Adrenal gland (tissue), 12 donors: ENCODE measurements around the gene FGD3. TPM values are rescaled to one million over a fixed set of nuclear protein-coding genes. Genes with fewer than 3 reads are reported as not detected.

Experiments used
- DNase-seq, 7 donors: peaks; one replicate each; pipeline ENCODE4 v3.0.0-alpha.2; 2019 to 2020
- H3K27ac ChIP-seq, 5 donors: fragments of 200-600 bp; sonication (generic) in 4 of 5; 1 replicate in 3 of 5; 2 replicates in 2 of 5; pipeline versions ENCODE4 v1.5.1 to v1.8.0; 2016 to 2020; ENCODE audit warnings: mild to moderate bottlenecking in 1 of 5
- H3K27me3 ChIP-seq: fragments of 200-600 bp; 2 replicates; pipeline ENCODE4 v1.8.0; 2021
- H3K36me3 ChIP-seq, 2 donors: fragments of 200-600 bp; replicated peaks in 1 of 2; 1 replicate in 1 of 2; 2 replicates in 1 of 2; pipeline versions ENCODE4 v1.5.1 to v1.8.0; 2018 to 2022
- H3K4me1 ChIP-seq, 2 donors: fragments of 200-600 bp; replicated peaks in 1 of 2; 1 replicate in 1 of 2; 2 replicates in 1 of 2; pipeline versions ENCODE4 v1.5.1 to v1.8.0; 2018 to 2021
- H3K4me3 ChIP-seq, 4 donors: fragments of 200-600 bp; sonication (generic) in 3 of 4; one replicate each; pipeline ENCODE4 v1.5.1; 2016 to 2018
- H3K9me3 ChIP-seq, 3 donors: fragments of 200-600 bp; sonication (generic) in 1 of 3; replicated peaks in 1 of 3; 1 replicate in 2 of 3; 2 replicates in 1 of 3; pipeline versions ENCODE4 v1.5.1 to v1.8.0; 2016 to 2021
- POLR2A ChIP-seq, 2 donors: fragments of 450-650 bp; IDR thresholded peaks; one replicate each; pipeline ENCODE4 v1.6.1; 2017; ENCODE audit warnings: antibody characterized with exemption in 2 of 2, mild to moderate bottlenecking in 2 of 2, moderate library complexity in 1 of 2
- WGBS, 4 donors: extraction: QIAGEN DNeasy Blood & Tissue Kit in 2 of 4; methylation state at CpG; one replicate each; pipeline versions ENCODE4 v1.1.5 to v1.1.7; 2013 to 2017; 5-methylcytosine and 5-hydroxymethylcytosine counted together
- intact Hi-C, 2 donors: fragments of 100-400 bp; cut with DNase I; formaldehyde crosslinking; loops; one replicate each; pipeline versions ENCODE4 v1.14.1 to v1.15.0; 2022 to 2023
- polyA plus RNA-seq, 3 donors: library from polyadenylated mRNA; stranded (reverse); fragments of 200-250 nt in 2 of 3; fragments of 350-450 nt in 1 of 3; fragmentation: Illumina TruSeq in 1 of 3; extraction: RNeasy Lipid Tissue Mini Kit (QIAGEN cat#74804) in 1 of 3; gene quantifications; one replicate each; pipeline ENCODE4 v1.2.3, GENCODE V29; 2013 to 2014
- total RNA-seq, 9 donors: library from RNA; depleted of rRNA in 4 of 9; stranded (reverse); fragments of >200 nt in 4 of 9; fragments of 120-200 nt in 1 of 9; fragmentation: NEBNext Ultra II Directional in 1 of 9; extraction: Animal tissue kit (Norgen Biotek cat#: 25700) in 1 of 9; gene quantifications; one replicate each; pipeline versions ENCODE4 v1.1.0 to v1.2.4, GENCODE V29; 2013 to 2023
- TF ChIP-seq, protein P1 (sequence below), 6 experiments: fragments of 450-650 bp in 4 of 6; fragments of 200-600 bp in 2 of 6; sonication (generic) in 1 of 6; IDR thresholded peaks; 1 replicate in 5 of 6; 2 replicates in 1 of 6; pipeline versions ENCODE4 v1.5.1 to v1.8.0; 2016 to 2021; ENCODE audit warnings: antibody characterized with exemption in 6 of 6, mild to moderate bottlenecking in 2 of 6, moderate library complexity in 1 of 6
- donor health status: healthy with polysubstance abuse.
- donor health status: Bipolar disorder and iron deficiency.
- donor health status: DM: yes; HTN: yes; CAD: no.
- donor health status: DM: no; HTN: no; CAD: no.
- donor health status: DM: no; HTN: no; CAD: no.
- donor health status: DM: yes; HTN: yes; CAD: no.

The FGD3 gene
- total and polyA plus RNA-seq, 12 donors, result 0.89 to 7.6 (median 5.6) TPM

DNA sequence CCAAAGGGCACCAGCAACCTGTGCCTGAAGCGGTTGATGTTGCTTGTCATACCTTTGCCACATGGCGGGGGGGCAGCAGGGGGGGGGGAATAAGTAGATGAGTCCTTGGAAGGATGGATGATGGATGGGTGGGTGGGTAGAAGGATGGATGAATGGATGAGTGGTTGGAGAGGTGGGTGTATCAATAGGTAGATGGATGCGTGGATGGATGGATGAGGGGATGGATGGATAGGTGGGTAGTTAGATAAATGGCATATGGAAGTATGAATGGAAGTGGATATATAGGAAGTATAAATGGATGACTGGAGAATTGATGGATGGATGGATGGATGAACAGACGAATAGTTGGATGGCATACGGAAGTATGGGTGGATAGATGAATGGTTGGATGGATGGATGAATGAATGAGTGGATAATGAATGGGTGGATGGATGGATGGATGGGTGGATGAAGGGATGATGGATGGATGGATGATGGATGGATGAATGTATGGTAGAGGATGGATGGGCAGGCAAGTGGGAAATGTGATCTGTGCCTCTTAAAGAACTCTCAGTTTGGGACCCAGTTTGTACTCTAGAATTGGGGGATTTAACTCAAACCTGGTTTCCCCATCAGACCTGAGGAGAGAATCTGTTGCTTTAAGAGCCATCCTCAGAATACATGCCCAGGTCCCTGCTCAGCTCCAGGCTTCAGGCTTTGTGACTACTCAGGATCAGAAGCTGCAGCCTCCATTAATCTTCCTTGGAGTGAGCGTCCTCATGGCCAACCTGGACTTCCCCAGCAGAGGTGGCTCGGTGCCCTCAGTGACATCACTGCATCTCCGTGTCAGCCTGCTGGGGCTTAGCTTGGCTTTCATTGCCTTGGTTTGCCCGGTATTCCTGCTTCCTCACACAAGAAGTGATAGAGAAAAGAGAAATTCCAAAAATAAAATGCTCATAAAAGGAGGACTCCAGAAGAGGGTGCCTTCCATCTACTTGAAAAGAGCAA, 83.6 kb downstream of the FGD3 start:
- H3K36me3 ChIP-seq, result no peaks in the 10 kb centered on the region
- 67 to 76% (median 71%) methylated on average over 7 to 9 of the region's 9 CpGs for WGBS, 4 donors
- H3K27ac ChIP-seq, result no peak overlapping the region
- no peaks in the 10 kb centered on the region for H3K27me3 ChIP-seq
- intact Hi-C loops, result no loop called here
- H3K4me3 ChIP-seq, result no peak overlapping the region
- H3K9me3 ChIP-seq, result no peaks in the 10 kb centered on the region
- no peak for TF ChIP-seq POLR2A (IDR thresholded peaks at IDR 0.05)
- TF ChIP-seq, protein P1, sequence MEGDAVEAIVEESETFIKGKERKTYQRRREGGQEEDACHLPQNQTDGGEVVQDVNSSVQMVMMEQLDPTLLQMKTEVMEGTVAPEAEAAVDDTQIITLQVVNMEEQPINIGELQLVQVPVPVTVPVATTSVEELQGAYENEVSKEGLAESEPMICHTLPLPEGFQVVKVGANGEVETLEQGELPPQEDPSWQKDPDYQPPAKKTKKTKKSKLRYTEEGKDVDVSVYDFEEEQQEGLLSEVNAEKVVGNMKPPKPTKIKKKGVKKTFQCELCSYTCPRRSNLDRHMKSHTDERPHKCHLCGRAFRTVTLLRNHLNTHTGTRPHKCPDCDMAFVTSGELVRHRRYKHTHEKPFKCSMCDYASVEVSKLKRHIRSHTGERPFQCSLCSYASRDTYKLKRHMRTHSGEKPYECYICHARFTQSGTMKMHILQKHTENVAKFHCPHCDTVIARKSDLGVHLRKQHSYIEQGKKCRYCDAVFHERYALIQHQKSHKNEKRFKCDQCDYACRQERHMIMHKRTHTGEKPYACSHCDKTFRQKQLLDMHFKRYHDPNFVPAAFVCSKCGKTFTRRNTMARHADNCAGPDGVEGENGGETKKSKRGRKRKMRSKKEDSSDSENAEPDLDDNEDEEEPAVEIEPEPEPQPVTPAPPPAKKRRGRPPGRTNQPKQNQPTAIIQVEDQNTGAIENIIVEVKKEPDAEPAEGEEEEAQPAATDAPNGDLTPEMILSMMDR (IDR thresholded peaks at IDR 0.05), result no peak
- no peaks in the 10 kb centered on the region for H3K4me1 ChIP-seq
- peak in 2 of 7 donors; percentile 29 to 45 for DNase-seq

DNA sequence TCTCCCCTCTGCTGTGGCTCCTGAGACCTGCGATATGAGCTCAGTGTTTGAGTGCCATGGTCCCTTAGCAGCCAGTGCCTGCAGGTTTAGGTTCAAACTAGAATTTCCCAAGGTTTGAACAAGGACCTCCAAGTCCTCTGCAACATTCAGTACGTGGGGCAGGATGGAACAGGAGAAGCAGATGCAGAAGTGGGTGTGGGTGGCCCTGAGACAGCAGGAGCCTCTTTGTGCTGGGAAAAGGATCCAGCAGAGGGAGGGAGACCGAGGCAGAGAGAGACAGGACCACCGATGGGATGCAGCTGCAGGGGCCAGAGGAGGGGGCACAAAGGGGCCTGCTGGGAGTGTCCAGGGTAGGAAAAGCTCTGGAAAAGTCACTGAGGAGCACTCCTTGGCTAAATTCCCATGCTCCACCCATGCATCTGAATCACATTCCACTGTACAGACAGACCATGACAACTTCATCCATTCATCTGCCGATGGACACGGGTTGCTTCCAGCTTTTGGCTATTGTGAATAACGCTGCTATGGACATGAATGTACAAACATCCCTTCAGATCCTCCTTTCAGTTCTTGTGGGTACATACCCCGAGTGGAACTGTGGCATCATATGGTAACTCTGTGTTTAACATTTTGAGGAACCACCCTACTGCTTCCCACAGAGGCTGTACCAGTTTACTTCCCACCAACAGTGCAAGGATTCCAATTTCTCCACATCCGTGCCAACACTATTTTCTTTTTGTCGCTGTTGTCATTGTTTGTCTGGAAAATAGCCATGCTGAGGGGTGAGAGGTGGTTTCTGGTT, 84.5 kb downstream of the FGD3 start:
- TF ChIP-seq POLR2A (IDR thresholded peaks at IDR 0.05), result no peak
- TF ChIP-seq, protein P1 (IDR thresholded peaks at IDR 0.05), result no peak
- no peaks in the 10 kb centered on the region for H3K36me3 ChIP-seq
- H3K27me3 ChIP-seq, result no peaks in the 10 kb centered on the region
- H3K4me1 ChIP-seq, result no peaks in the 10 kb centered on the region
- H3K9me3 ChIP-seq, result no peaks in the 10 kb centered on the region
- H3K4me3 ChIP-seq, result no peak overlapping the region
- DNase-seq, result no peak
- 61 to 69% (median 63%) methylated on average over 10 of the region's 10 CpGs for whole genome bisulfite sequencing, 4 donors
- intact Hi-C loops, result no loop called here
- no peak overlapping the region for H3K27ac ChIP-seq

DNA sequence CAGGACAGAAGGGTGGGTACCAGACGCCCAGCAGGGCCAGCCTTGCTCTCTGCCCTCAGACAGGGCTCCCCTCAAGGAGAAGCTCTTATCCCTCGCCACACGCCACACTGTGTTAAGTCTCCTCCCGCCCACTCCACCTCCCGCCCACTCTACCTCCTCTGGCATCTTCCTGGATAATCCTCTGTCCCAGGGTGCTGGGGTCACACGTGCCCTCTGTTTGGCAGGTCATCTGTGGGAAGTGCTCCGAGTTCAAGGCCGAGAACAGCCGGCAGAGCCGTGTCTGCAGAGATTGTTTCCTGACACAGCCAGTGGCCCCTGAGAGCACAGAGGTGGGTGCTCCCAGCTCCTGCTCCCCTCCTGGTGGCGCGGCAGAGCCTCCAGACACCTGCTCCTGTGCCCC, 85.2 kb downstream of the FGD3 start:
- Histone ChIP-seq H3K27me3 (no peaks in the 10 kb centered on the region), H3K9me3 (no peaks in the 10 kb centered on the region), H3K4me3 (no peak overlapping the region), H3K4me1 (no peaks in the 10 kb centered on the region), H3K36me3 (no peaks in the 10 kb centered on the region), H3K27ac (no peak overlapping the region)
- intact Hi-C loops, result no loop called here
- TF ChIP-seq POLR2A (IDR thresholded peaks at IDR 0.05), result no peak
- TF ChIP-seq, protein P1 (IDR thresholded peaks at IDR 0.05), result no peak
- DNase-seq, result no peak
- 69 to 83% (median 78%) methylated on average over 8 to 12 of the region's 12 CpGs for WGBS, 4 donors

DNA sequence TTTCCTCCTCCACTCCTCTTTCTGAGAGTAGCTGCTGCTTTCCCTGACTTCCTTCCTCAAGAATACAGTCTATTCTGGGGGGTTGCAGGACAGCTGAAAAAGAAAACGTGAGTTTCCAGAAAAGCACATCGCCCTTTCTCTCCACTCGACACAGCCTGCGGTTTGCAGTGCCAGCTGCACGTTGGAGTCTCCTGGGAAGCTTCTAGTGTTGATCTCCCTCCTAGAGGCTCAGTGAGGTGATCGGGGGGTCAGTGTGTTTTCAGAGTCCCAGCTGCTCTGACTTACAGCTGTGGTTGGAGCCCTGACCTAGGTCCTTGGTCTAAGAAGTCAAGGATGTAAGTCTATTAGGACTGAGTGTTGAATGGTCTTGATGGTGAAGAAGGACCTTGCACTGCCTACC, 86.2 kb downstream of the FGD3 start:
- no peaks in the 10 kb centered on the region for H3K27me3 ChIP-seq
- no peak overlapping the region for H3K27ac ChIP-seq
- no peak for DNase-seq
- TF ChIP-seq, protein P1 (IDR thresholded peaks at IDR 0.05), result no peak
- no peak for TF ChIP-seq POLR2A (IDR thresholded peaks at IDR 0.05)
- H3K4me3 ChIP-seq, result no peak overlapping the region
- no peaks in the 10 kb centered on the region for H3K4me1 ChIP-seq
- 54 to 75% (median 60%) methylated on average over 6 of the region's 6 CpGs for WGBS, 4 donors
- intact Hi-C loops, result no loop called here
- no peaks in the 10 kb centered on the region for H3K9me3 ChIP-seq
- H3K36me3 ChIP-seq, result no peaks in the 10 kb centered on the region
